GM12864 (cell line): ENCODE results near the gene DUOXA2.

Experiments used
- DNase-seq: peaks from one replicate; pipeline ENCODE4 v3.0.0-alpha.2; 2011; ENCODE audit warnings: low read depth
- H3K4me3 ChIP-seq: 2 replicates; pipeline ENCODE4 v1.5.1; 2011; ENCODE audit warnings: mild to moderate bottlenecking, low read depth, low read length, control low read depth
- CTCF ChIP-seq: IDR thresholded peaks from 2 replicates; pipeline ENCODE4 v1.5.1; 2011; ENCODE audit warnings: low read depth, mild to moderate bottlenecking, moderate library complexity, low read length, control low read depth, inconsistent platforms; ENCODE audit errors: missing control alignments

DUOXA2 gene

DNA sequence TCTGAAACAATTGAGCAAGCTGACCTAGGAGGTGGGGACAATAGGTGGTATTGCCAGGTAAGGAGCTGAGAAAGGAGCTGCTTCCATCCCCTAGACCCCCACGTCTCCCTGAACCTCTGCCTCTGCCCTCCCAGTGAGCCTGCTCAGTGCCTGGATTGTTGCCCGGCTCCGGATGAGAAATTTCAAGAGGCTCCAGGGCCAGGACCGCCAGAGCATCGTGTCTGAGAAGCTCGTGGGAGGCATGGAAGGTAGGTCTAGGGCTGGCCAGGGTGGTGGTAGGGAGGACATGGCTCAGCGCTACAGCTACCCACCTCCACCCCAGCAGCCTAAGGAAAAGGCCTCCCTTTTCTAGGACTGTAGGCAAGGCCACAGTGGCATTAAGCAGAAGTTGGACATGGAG lies 28.9 kb downstream of the DUOXA2 start:
- H3K4me3 ChIP-seq, result no peak overlapping the region
- TF ChIP-seq CTCF, result no peak
- DNase-seq, result no peak

DNA sequence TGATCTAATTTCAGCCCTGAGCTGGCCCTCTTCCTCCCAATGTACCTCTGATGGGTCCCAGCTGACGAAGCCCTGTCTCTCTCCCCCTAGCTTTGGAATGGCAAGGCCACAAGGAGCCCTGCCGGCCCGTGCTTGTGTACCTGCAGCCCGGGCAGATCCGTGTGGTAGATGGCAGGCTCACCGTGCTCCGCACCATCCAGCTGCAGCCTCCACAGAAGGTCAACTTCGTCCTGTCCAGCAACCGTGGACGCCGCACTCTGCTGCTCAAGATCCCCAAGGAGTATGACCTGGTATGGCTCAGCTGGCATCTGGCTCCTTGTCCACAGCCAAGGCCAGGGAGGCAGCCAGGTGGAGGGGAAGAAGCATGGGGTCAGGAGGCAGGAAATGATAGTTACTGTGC lies 29.8 kb downstream of the DUOXA2 start:
- TF ChIP-seq CTCF, result no peak
- no peak for DNase-seq
- no peak overlapping the region for H3K4me3 ChIP-seq

- TF ChIP-seq CTCF, result no peak
- DNase-seq, result no peak
- H3K4me3 ChIP-seq, result no peak overlapping the region
Observed at GRCh38 chr15:45144775-45145174, 30.6 kb downstream of the DUOXA2 start.

GRCh38 chr15:45146405-45146804 lies 32.3 kb downstream of the DUOXA2 start:
- TF ChIP-seq CTCF, result no peak
- DNase-seq, result no peak
- H3K4me3 ChIP-seq, result no peak overlapping the region

- no peak for DNase-seq
- TF ChIP-seq CTCF, result no peak
- H3K4me3 ChIP-seq, result no peak overlapping the region
Observed at GRCh38 chr15:45147606-45148005, 33.5 kb downstream of the DUOXA2 start.

- DNase-seq, result no peak
- no peak overlapping the region for H3K4me3 ChIP-seq
- TF ChIP-seq CTCF, result no peak
Observed at GRCh38 chr15:45148076-45149059, 34.2 kb downstream of the DUOXA2 start.

- no peak overlapping the region for H3K4me3 ChIP-seq
- TF ChIP-seq CTCF, result no peak
- DNase-seq, result no peak
Observed at GRCh38 chr15:45149060-45149459, 34.9 kb downstream of the DUOXA2 start.
